Spleen (tissue), 7 donors: ENCODE results near the gene PACRG.

Experiments used
- POLR2A ChIP-seq, 3 donors: fragments of 450-650 bp; IDR thresholded peaks; one replicate each; pipeline ENCODE4 v1.5.1; 2017; ENCODE audit warnings: antibody characterized with exemption in 3 of 3, mild to moderate bottlenecking in 1 of 3
- TF ChIP-seq, protein P1 (sequence below), 11 experiments: fragments of 200-600 bp in 7 of 11; fragments of 450-650 bp in 4 of 11; sonication (generic) in 4 of 11; IDR thresholded peaks in 8 of 11; conservative IDR thresholded peaks in 3 of 11; 1 replicate in 7 of 11; 2 replicates in 4 of 11; pipeline versions ENCODE4 v1.4.0 to v1.8.0; 2016 to 2021; ENCODE audit warnings: antibody characterized with exemption in 11 of 11, inconsistent platforms in 4 of 11, mild to moderate bottlenecking in 1 of 11
- donor health status: DM: no; HTN: no; CAD: no; lungs with moderate emphysema.
- donor health status: DM: no; HTN: no; CAD: no.
- donor health status: DM: no; HTN: no; CAD: no.

GRCh38 chr6:163085426-163085825 is 357.7 kb downstream of the PACRG start:
- TF ChIP-seq, protein P1, sequence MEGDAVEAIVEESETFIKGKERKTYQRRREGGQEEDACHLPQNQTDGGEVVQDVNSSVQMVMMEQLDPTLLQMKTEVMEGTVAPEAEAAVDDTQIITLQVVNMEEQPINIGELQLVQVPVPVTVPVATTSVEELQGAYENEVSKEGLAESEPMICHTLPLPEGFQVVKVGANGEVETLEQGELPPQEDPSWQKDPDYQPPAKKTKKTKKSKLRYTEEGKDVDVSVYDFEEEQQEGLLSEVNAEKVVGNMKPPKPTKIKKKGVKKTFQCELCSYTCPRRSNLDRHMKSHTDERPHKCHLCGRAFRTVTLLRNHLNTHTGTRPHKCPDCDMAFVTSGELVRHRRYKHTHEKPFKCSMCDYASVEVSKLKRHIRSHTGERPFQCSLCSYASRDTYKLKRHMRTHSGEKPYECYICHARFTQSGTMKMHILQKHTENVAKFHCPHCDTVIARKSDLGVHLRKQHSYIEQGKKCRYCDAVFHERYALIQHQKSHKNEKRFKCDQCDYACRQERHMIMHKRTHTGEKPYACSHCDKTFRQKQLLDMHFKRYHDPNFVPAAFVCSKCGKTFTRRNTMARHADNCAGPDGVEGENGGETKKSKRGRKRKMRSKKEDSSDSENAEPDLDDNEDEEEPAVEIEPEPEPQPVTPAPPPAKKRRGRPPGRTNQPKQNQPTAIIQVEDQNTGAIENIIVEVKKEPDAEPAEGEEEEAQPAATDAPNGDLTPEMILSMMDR (IDR thresholded peaks at IDR 0.05 in 8 of 11, conservative IDR thresholded peaks at IDR 0.05 in 3 of 11) = no peak
- TF ChIP-seq POLR2A (IDR thresholded peaks at IDR 0.05) = no peak
